Measurements from ENCODE around the gene P2RX7.

DNA sequence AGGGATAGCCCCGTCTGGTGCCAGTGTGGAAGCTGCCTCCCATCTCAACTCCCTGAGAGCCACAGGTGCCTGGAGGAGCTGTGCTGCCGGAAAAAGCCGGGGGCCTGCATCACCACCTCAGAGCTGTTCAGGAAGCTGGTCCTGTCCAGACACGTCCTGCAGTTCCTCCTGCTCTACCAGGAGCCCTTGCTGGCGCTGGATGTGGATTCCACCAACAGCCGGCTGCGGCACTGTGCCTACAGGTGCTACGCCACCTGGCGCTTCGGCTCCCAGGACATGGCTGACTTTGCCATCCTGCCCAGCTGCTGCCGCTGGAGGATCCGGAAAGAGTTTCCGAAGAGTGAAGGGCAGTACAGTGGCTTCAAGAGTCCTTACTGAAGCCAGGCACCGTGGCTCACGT, 51.7 kb downstream of the P2RX7 start:
- TF ChIP-seq CTCF (IDR thresholded peaks at IDR 0.05) (no peak), REST (IDR thresholded peaks at IDR 0.05; ENCODE audit: low read depth, low read length) (no peak), SIN3A (IDR thresholded peaks at IDR 0.05; ENCODE audit: borderline replicate concordance, low read depth, low read length) (no peak), CHD2 (IDR thresholded peaks at IDR 0.05; ENCODE audit: low read length, partially characterized antibody) (no peak), EP300 (IDR thresholded peaks at IDR 0.05; ENCODE audit: borderline replicate concordance in 1 of 2, low read depth in 1 of 2, low read length in 1 of 2) (no peak), PBX3 (IDR thresholded peaks at IDR 0.05) (no peak), EZH2phosphoT487 (IDR thresholded peaks at IDR 0.05; ENCODE audit: borderline replicate concordance, low read depth) (no peak), TAF1 (IDR thresholded peaks at IDR 0.05; ENCODE audit: borderline replicate concordance, low read depth, low read length) (no peak), MXI1 (IDR thresholded peaks at IDR 0.05; ENCODE audit: low read depth, low read length) (no peak), POLR2AphosphoS5 (IDR thresholded peaks at IDR 0.05; ENCODE audit: low read depth, low read length) (no peak), GATA2 (CRISPR knock-in tag; IDR thresholded peaks at IDR 0.05) (no peak)
